GM21447 (cell line): ENCODE data around the gene CSTF2T.

Experiments used
- ATAC-seq: cut with Tn5 transposase; IDR thresholded peaks from one replicate; pipeline ENCODE4 v1.9.1; 2021; ENCODE audit not compliant: unreplicated experiment

CSTF2T gene

GRCh38 chr10:51653025-51653424 lies 46.4 kb downstream of the CSTF2T start:
- no peak for ATAC-seq

GRCh38 chr10:51651063-51651462 lies 48.3 kb downstream of the CSTF2T start:
- ATAC-seq, result no peak

GRCh38 chr10:51649064-51649463 lies 50.3 kb downstream of the CSTF2T start:
- ATAC-seq, result no peak
